ENCODE measurements around the gene ZNF423. TPM values are rescaled to one million over a fixed set of nuclear protein-coding genes. Genes with fewer than 3 reads are reported as not detected.

The ZNF423 gene
- total RNA-seq, 2 donors from 2014 or later = 4.7 to 7.3 TPM

- no peaks in the 10 kb centered on the region for H3K4me1 ChIP-seq
- H3K4me3 ChIP-seq = no peak overlapping the region
- no peak for DNase-seq
- H3K9ac ChIP-seq (ENCODE audit: low read depth in 2 of 2, low read length in 2 of 2) = no peak overlapping the region
- H3K27ac ChIP-seq = no peak overlapping the region
- H3K9me3 ChIP-seq = no peaks in the 10 kb centered on the region
- no peaks in the 10 kb centered on the region for H3K27me3 ChIP-seq
- intact Hi-C loops (cut with DNase I) = no loop called here
- TF ChIP-seq CTCF (IDR thresholded peaks at IDR 0.05) = no peak
- H3K36me3 ChIP-seq = no peaks in the 10 kb centered on the region
Measured at GRCh38 chr16:49524216-49524946, 331.5 kb downstream of the ZNF423 start.

- Histone ChIP-seq H3K9ac (ENCODE audit: low read depth in 2 of 2, low read length in 2 of 2) (no peak overlapping the region), H3K4me3 (no peak overlapping the region), H3K36me3 (no peaks in the 10 kb centered on the region), H3K27ac (no peak overlapping the region), H3K9me3 (no peaks in the 10 kb centered on the region), H3K4me1 (no peaks in the 10 kb centered on the region), H3K27me3 (no peaks in the 10 kb centered on the region)
- DNase-seq = no peak
- intact Hi-C loops (cut with DNase I) = no loop called here
- no peak for TF ChIP-seq CTCF (IDR thresholded peaks at IDR 0.05)
Measured at GRCh38 chr16:49523435-49524159, 332.3 kb downstream of the ZNF423 start.

- no peak for DNase-seq
- no peak for TF ChIP-seq CTCF (IDR thresholded peaks at IDR 0.05)
- Histone ChIP-seq H3K36me3 (no peaks in the 10 kb centered on the region), H3K27ac (no peak overlapping the region), H3K4me1 (no peaks in the 10 kb centered on the region), H3K4me3 (no peak overlapping the region), H3K9ac (ENCODE audit: low read depth in 2 of 2, low read length in 2 of 2) (no peak overlapping the region), H3K9me3 (no peaks in the 10 kb centered on the region), H3K27me3 (no peaks in the 10 kb centered on the region)
- intact Hi-C loops (cut with DNase I) = no loop called here
Measured at GRCh38 chr16:49521734-49522325, 334.1 kb downstream of the ZNF423 start.

GRCh38 chr16:49520492-49521038, 335.3 kb downstream of the ZNF423 start:
- no peak overlapping the region for H3K4me3 ChIP-seq
- H3K4me1 ChIP-seq = no peaks in the 10 kb centered on the region
- no peak for DNase-seq
- TF ChIP-seq CTCF (IDR thresholded peaks at IDR 0.05) = no peak
- H3K36me3 ChIP-seq = no peaks in the 10 kb centered on the region
- no peak overlapping the region for H3K9ac ChIP-seq (ENCODE audit: low read depth in 2 of 2, low read length in 2 of 2)
- H3K27me3 ChIP-seq = no peaks in the 10 kb centered on the region
- no peak overlapping the region for H3K27ac ChIP-seq
- H3K9me3 ChIP-seq = no peaks in the 10 kb centered on the region
- intact Hi-C loops (cut with DNase I) = no loop called here

- intact Hi-C loops (cut with DNase I) = no loop called here
- no peak for TF ChIP-seq CTCF (IDR thresholded peaks at IDR 0.05)
Measured at GRCh38 chr16:49519741-49520140, 336.2 kb downstream of the ZNF423 start.

More at GRCh38 chr16:49519741-49520140, 336.2 kb downstream of the ZNF423 start:
- H3K9ac ChIP-seq (ENCODE audit: low read depth in 2 of 2, low read length in 2 of 2) = no peak overlapping the region
- no peak overlapping the region for H3K27ac ChIP-seq
- H3K36me3 ChIP-seq = no peaks in the 10 kb centered on the region
- no peaks in the 10 kb centered on the region for H3K27me3 ChIP-seq
- H3K4me3 ChIP-seq = no peak overlapping the region
- no peaks in the 10 kb centered on the region for H3K4me1 ChIP-seq
- no peak for DNase-seq
- no peaks in the 10 kb centered on the region for H3K9me3 ChIP-seq
